Measurements from ENCODE around the gene SRP14.
"Not testable (repeated sequence)": the region's sequence is repeated elsewhere in the genome, so short reads cannot be mapped to it uniquely, and the experiment has no call there.

The SRP14 gene

DNA sequence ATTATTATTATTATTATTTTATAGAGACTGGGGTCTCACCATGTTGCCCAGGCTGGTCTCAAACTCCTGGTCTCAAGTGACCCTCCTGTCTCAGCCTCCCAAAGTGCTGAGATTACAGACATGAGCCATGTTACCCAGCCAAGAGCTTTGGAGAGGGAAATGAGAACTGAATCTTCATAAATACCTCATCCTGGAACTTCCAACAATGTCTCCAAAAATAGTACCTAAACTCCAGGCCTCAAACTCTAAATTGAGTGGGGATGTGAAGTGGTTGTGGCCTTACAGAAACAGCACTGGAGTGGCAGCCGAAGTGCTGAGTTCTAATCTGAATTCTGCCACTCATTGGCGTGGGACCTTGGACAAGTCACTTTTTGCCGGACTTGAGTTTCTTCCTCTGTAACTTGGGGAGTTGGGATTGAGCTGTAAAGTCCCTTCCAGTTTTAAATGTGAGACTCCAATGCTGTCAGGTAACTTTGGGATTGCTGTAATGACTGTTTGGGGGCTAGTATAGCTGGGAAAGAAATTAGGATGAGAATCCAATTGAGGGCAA, 10.0 kb upstream of the SRP14 start:
- DNase-seq = no peak

DNA sequence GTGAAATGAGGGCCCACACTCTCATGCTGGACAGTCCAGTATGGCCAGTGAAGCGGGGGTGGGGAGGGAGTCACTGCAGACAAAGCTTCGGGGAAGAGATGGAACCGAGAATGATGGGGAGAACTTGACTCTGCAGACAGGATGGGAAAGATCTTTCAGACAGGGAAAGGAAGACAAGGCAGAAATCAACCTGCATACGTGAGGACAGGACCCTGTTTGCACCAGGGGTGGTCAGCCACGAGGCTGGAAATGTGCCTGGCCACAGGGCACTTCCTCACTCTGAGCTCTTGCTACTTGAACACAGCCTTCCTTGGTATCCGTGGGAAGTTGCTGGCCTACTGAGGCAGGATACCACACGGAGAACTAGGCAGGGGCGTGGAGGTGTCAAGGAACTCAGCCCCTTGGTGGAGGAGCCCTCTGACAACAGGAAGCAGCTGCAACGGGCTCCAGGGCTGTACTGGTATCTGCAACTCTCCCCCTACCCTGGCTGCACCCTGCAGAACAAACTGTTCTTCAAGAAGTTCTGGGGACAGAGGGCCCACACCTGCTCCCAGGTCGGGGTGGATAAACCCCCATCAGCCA, 9.3 kb upstream of the SRP14 start:
- DNase-seq = peak; percentile 61 to 78

DNA sequence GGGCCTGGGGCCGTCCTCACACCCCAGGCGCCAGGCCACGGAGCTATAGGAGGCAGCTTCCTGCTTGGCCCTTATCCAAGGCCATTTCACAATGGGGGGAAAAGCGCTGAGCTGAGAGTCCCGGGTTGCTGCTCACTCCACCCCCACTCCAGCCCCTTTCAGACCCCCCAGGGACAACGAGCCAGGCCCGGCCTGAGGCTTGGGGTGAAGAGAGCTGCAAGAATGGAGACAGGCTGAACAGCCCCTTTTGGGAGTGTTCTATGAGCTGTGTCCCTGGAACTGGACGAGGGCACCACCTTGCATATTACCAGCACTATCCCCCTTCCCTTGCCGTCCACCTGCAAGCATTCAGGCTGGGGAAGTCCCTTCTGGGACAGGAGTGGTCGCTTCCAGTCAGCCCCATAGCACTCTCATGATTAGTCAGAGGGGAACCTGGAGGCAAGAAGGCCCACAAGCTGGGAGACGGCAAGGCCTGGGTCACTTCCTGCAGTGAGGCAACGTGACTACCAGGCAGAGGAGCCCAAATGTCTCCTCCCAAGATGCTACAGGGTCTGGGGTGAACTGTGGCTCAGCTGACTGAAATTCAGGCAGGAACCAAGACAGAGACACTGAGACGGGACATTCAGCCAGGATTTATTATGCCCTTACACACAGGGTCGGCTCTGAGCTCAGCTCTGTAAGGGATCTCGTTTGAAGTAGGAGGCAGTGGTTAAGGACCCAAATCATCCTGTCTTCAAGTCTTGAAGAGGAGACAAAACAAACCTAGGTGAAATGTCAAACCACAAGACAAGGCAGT, 8.6 kb upstream of the SRP14 start:
- DNase-seq = peak; percentile 36 to 41

DNA sequence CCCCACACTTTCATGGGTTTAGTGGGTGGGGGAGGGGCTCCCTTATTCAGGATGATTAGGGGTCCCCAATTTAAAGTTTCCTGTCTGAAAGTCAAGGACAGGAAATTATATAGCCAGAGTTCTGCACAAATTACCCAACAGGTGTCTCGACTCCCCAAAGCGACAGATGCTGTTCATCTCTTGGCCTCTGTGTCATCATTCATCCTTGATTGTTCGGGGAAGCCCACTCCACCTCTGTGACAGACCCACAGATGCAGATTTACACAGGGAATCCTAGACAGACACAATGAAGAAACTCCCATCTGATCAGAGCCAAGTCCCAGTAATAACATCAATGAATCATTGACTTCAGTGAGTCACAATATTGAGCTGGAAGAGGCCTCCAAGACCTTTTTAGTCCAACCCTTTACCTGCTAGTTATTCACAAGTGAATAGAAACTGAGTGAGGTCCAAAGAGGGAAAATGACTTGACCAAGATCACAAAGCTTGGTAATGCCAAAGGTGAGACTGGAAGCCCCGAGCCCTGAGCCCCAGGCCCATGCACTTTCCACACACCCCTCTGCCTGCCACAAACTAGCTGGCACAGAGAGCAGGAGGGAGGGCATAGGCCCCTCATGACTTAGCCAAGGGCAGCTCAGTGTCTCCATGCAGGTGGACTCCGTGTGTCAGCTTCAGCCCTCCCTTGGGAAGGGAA, 7.9 kb upstream of the SRP14 start:
- no peak for DNase-seq

DNA sequence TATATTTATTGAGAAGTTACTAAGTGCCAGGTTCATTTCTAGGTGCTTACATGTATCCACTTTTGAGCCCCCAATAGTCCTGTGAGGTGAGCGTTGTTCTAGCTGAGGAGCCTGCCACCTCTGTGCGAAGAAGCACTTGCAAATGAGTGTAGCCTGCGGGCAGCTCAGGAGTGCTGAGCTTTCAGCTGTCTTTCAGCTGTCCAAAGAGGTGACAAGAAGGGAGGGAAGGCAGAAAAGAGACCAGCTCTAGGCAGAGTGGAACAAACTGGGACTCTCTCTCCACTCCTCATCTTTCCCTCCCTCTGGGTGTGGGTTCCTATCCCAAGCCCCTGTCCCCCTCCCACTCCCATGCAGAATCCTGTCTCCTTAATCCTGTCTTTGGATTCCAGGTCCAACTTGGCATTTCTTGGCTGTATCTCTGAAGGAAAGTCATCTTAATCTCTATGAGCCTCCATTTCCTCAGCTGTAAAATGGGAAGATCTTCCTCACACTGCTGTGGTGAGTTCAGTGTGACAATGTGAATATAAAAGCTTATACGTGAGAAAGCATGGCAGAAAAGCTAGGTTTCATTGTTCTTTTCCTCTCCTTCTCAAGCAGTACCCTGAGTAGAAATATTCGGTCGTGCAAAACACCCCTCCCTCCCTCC, 6.7 kb upstream of the SRP14 start:
- no peak for DNase-seq

DNA sequence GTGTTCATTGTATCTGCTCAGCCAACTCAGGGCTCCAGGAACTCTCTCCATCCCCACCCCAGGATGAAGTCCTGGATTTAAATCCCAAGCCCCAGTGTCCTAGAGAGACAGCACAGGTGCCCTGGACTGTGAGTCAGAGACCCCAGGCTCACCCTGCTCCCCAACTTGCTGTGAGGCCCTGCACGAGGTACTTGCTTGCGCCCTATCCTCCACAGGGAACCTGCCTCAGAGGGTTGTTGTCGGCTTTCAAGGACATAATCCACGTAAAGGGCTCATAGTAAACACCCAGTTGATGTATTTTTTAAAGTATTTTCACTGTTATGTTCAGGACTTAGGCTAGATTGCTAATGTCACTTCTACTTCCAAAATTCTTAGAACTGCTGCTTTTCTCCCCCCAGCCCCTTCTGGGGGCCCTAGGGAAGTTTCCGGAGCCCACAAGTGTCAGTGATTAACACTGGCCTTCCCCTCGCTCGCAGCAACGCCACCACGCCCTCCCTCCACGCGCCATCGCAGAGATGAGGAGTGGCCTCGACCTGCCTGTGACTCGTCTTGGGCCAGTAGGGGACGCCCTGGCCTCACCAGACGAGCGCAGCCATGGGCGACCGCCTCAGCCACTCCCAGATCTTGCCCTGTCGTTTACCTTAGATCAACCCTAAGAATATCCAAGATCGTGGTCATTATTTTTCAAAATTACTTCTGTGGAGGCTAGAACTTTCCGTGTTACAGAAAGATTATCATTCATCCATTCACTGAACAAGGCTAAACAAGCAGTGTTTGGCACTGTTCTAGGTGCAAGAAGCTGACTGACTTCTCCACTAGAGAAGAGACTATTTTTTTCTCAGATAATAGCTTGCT, 6.0 kb upstream of the SRP14 start:
- DNase-seq = peak; percentile 39 to 44

DNA sequence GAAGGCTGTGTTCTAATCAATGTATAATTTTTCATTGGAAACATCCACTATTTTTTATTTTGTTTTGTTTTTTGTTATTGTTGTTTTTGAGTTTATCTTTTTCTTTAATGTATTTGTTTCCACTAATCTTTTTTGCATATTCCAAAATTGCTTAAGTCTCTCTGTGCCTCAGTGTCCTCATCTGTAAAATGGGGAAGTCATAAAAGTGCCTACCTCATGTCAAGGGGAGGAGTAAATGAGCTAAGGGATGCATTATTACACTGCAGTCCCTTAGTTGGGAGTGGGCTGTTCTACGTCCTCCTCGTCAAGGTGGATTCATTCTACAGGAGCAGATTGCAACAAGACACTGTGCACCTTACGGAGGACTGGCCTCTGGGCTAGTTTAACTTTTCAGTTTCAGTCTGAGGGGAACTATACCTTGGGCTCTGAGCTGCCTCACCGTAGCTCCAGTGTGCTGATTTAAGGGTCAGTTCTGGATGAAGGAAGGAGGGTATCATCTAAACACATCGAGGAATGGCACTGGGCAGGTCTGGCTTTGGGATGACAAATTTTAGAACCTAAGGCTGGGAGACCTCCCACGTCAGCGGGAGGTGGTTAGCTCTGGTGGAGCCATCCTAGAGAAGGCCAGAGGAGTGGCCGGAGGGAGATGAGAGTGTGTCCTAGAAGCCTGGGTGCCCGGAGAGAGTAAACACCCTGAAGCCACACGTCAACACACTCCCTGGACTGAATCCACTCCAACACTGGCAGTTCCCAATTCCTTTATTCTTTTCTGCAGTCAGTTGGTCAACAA, 5.1 kb upstream of the SRP14 start:
- DNase-seq = no peak

DNA sequence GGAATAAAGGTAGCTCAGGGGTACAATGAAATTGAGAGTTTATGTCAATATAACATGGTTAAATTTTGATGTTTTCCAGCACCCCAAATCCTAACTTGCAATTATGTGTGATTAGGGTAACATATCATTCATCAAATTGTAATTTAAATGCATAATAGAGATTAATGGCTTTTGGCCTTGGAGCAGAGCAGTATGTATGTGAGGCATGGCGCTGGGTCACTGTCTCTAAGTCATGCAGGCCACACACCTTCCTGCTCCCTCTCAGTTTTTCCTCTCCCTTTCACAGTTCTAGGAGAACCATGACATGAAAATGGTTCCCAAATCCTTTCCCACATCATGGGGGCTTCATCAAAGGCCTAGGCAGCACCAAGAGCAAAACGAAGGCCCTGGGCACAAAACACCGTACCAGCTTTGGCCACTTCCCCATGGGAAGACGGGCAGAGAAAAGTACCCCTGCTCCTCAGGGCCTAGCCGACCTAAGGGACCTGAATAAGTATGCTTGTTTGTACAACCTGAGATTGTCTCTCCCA, 3.9 kb upstream of the SRP14 start:
- no peak for DNase-seq

DNA sequence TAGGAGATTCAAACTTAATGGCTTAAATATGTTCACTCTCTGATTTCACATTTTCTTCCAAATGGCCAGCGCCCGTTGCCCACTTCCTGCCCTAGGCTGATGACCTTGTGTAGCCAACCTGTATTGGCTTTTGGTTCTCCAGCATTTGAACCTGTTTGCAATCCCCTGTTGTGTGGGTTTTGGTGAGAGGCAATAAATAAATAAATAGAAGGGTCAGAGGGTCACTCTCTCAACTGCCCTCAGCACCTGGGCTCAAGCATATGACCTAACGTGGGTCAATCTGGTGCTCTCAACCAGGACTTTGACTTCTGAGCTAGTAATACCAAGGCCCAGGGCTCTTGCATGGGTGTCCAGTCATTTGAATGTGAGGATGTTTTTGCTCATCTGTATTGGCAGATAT, 1.8 kb upstream of the SRP14 start:
- DNase-seq = no peak

DNA sequence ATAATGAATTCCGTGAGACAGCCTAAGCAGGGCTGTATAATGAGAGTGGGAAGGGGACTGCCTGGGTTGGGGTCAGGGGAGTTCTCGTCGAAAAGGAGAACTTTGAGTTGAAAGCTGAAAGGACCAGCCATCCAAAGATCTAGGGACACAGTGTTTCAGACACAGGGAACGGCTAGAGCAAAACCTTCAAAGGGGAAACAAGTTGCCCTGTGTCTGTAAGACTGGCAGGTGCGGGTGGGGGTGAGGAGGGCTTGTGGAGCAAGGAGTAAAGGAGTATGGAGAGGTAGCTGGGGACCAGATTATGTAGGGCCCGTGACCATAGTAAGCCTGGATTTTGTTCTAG, 1.3 kb upstream of the SRP14 start:
- DNase-seq = no peak

DNA sequence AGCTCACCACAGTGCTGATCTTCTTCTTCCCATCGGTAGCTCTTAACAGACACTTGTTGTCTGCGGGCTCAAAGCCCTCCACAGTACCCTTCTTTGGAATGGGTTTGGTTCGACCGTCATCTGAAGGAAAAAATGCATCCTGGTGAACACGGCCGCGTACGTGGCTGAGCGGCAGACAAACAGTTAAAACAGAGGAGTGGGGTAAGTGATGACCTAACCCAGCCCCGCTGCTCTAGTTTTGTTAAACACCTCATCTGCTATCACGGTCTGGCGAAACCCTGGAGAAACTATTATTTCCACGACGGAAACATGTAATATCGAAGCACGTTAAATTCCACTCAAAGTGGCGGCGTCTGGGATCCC, 725 bp downstream of the SRP14 start:
- no peak for DNase-seq

DNA sequence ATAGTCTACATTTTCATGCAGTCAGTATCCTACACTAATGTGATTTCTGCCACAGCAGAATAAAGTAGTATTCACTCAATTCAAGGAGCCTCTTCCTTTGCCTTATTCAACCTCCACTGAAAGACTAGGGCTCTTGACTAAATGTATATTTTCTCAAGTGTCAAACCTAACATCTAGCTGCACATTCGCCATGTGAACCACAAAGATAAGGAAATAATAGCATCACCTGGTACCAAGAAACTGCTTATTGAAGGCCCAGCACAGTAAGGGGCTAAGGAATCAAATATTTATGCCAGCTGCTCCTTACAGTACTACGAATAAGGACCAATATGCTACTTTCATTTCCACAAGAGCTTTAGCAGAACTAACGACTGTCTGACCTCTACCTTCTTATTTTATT, 1.3 kb downstream of the SRP14 start:
- DNase-seq = no peak

DNA sequence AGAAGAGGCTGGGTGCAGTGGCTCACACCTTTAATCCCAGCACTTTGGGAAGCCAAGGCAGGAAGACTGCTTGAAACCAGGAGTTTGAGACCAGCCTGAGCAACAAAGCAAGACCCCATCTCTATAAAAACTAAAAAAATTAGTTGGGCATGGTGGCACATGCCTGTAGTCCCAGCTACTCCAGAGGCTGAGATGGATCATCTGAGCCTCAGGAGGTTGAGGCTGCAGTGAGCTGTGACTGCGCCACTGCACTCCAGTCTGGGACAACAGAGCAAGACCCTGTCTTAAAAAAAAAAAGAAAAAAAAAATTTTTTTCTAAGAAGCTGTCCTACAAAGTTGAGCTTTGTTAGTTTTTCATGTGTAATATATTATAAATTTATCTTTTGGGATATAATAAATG, 3.8 kb downstream of the SRP14 start:
- DNase-seq = not testable (repeated sequence)

DNA sequence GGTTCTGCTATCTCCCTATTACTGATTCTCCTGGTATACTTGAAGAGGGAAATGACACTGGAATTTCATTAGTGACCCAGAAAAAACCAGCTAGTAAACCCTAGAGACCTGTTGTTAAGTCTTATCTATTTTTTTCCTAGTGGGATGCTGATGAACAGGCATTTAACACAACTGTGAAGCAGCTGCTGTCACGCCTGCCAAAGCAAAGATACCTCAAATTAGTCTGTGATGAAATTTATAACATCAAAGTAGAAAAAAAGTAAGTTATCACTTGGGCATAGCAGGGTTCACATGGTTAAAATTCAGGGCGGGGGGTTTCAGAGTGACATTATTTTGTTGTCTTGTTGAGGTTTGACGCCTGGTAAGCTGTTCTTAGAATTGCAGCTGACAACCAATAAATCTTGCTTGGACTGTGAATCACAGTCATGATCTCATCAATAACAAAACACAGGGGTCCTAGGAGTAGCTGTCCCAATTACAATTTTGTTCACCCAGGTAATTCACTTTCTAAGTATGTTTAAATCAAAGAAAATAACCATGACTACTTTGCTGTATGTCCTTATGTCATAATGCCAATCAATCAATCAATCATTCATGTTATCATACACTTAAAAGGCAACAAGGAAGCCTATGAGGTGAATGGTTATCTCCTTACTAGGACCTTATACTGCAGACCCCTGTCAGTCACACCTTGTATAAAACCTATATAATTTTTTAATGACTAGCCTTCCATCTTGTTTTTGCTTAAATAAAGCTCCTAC, 4.6 kb downstream of the SRP14 start:
- DNase-seq = no peak

DNA sequence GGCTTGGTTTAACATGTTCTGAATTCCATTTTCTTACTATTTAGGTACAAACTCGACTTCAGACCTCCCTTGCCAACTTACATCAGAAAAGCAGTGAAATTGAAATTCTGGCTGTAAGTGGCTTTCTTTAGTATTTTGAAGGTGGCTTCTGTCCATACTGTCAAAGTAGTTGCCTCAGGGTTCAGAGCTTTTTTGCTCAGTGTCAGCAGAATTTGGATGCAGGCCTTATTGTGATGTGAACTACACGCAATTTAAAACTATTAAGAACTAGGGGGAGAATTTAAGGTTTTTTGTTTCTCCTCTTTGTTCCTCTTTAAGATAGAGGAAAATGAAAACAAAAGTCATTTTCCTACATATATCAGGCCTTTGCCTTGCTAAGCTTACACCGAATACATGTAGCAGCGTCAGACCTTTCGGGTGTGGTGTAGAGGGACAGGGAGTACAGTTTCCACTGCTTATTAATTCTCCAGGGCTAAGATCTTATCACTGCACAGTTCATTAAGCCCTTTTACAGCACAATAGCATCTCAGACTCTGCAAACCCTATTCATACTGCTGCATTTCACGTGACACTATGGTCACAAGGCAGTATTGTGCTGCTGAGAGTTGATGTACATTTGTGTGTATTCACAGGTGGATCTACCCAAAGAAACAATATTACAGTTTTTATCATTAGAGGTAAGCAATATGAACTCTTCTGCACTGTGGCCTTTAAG, 6.7 kb downstream of the SRP14 start:
- no peak for DNase-seq

DNA sequence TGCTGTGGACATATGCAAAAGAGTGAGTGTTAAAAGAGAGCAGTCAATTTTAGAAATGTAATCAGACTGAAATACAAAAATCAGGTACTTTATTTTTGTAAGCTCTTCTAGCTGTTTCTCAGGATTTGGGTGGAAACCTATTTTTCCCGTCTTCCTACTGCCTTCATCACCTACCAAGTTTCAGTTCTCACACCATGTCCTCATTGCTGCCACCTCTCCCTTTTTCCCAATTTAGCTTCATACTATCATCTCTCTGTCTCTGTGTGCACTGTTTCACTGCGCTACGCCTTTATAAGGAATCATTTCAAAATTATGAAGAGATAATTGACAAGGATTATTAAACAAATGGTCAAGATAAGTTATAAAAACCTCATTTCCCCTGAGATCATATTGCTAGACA, 7.7 kb downstream of the SRP14 start:
- no peak for DNase-seq

DNA sequence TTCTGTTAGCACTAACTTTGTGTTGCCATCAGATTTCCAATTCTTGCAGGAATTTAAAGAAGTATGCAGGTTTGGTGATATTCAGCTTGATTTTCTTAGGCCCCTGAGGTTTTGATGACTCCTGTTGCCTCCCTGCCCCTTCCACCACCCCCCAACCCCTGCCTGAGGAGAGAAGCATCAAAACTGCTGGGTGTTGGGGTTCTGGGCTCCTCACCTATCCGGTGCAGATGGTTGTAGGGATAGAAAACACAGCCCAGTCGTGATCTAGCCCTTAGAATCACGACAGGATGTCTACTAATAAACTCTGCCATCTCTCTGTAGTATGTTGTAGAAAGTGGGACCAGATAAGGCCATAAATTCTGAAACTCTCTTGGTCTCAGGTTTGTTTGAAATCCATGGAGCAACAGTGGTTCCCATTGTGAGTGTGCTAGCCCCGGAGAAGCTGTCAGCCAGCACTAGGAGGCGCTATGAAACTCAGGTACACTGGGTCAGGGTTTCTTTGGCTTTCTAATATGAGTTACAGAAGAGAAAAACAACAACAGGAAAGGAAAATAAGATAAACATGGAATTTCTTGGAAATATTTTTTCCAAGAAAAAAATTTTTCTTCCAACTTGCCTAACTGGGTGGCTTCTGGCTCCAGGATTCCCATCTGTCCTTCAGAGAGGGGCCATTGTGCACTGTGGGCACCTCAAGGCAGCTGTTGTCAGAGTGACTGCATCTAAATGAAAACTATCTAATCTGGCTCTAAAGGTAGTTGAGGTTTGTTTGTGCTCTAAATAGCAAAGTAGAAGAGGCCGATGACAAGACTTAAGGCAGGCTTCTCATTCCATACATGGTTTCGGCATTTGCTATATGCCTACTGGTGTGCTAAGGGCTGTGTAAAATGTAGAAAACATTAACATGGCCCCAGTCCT, 8.7 kb downstream of the SRP14 start:
- DNase-seq = peak in 1 of 2 experiments; percentile 22

DNA sequence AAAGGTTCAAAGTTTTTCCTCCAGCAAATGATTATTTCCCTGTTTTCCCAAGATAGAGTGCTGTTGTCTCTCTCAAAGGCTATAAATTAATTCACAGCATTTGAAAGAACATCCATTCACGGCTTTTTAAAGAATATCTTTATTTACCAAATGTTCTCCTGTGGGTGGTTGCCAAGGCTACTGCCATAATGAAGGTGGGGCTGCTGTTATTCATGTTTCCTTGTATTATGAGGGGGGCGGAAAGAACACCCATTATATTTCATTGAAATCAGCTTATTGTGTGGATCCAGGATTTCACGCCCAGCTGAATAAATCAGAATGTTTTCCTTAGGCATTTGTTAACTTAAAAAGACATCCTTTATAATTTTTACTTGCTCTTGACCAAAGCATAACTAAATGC, 10.1 kb downstream of the SRP14 start:
- no peak for DNase-seq

DNA sequence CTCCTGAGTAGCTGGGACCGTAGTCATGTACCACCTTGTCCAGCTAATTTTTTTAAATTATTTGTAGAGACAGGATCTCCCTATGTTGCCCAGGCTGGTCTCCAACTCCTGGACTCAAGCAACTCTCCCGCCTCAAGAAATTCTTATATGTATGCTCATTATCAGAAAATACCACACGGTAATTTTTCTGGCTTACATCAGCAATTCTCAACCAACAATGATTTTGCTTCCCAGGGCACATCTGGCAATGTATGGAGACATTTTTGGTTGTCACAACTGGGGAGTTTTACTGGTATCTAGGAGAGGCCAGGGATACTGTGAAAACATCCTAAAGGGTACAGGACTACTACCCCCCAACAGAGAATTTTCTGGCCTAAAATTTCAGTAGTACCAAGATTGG, 10.8 kb downstream of the SRP14 start:
- no peak for DNase-seq
